K562 (cell line): ENCODE results near the gene LIMS2. TPM values are rescaled to one million over a fixed set of nuclear protein-coding genes. Genes with fewer than 3 reads are reported as not detected.

Experiments
- ADNP ChIP-seq: fragments of 200-800 bp; sonication (Bioruptor generic); IDR thresholded peaks from 2 replicates; pipeline ENCODE4 v1.6.1; 2016; ENCODE audit warnings: missing genetic modification characterization, missing compliant biosample characterization
- BRCA1 ChIP-seq, 2 experiments: fragments of 450-650 bp in 1 of 2; sonication (generic) in 1 of 2; formaldehyde crosslinking in 1 of 2; IDR thresholded peaks; 2 replicates each; pipeline versions ENCODE4 v1.5.0 to v1.6.1; 2017 to 2020; ENCODE audit warnings: mild to moderate bottlenecking in 1 of 2, missing genetic modification reagents in 1 of 2
- CBFA2T3 ChIP-seq: fragments of 450-650 bp; IDR thresholded peaks from 2 replicates; pipeline ENCODE4 v1.6.1; 2017
- FIP1L1 ChIP-seq: fragments of 200-400 bp; formaldehyde crosslinking; IDR thresholded peaks from 2 replicates; pipeline ENCODE4 v1.6.1; 2018; ENCODE audit warnings: mild to moderate bottlenecking, low read depth, low read length; ENCODE audit not compliant: poor library complexity, severe bottlenecking
- FOXM1 ChIP-seq, 2 experiments: fragments of 450-650 bp in 1 of 2; sonication (generic) in 1 of 2; formaldehyde crosslinking in 1 of 2; IDR thresholded peaks; 2 replicates each; pipeline versions ENCODE4 v1.6.1 to v1.9.0; 2017 to 2022; ENCODE audit warnings: low read depth in 2 of 2, mild to moderate bottlenecking in 2 of 2, missing genetic modification reagents in 1 of 2, moderate library complexity in 1 of 2
- HOXB6 ChIP-seq: fragments of 250-450 bp; sonication (Bioruptor Pico); IDR thresholded peaks from 2 replicates; pipeline ENCODE4 v1.5.1; 2022; ENCODE audit warnings: mild to moderate bottlenecking, borderline replicate concordance
- KAT8 ChIP-seq: fragments of 450-650 bp; IDR thresholded peaks from 2 replicates; pipeline ENCODE4 v1.6.1; 2016; ENCODE audit warnings: low read depth, mild to moderate bottlenecking
- MCM5 ChIP-seq: fragments of 450-650 bp; IDR thresholded peaks from 2 replicates; pipeline ENCODE4 v1.6.1; 2016; ENCODE audit warnings: low read depth
- MYC ChIP-seq, 2 experiments: fragments of 250-450 bp in 1 of 2; sonication (Bioruptor Pico) in 1 of 2; IDR thresholded peaks; 2 replicates each; pipeline versions ENCODE4 v1.5.1 to v1.6.1; 2012 to 2021; ENCODE audit warnings: low read depth in 2 of 2, borderline replicate concordance in 1 of 2, improper control_type of control experiment in 1 of 2, low read length in 1 of 2, mild to moderate bottlenecking in 1 of 2, moderate library complexity in 1 of 2
- NUFIP1 ChIP-seq: fragments of 450-650 bp; IDR thresholded peaks from 2 replicates; pipeline ENCODE4 v1.6.1; 2018; ENCODE audit not compliant: partially characterized antibody
- PTRF ChIP-seq: fragments of 450-650 bp; IDR thresholded peaks from 2 replicates; pipeline ENCODE4 v1.6.1; 2016; ENCODE audit warnings: mild to moderate bottlenecking, missing genetic modification characterization, missing compliant biosample characterization
- RAD21 ChIP-seq, 2 experiments: fragments of 250-450 bp in 1 of 2; fragments of 450-650 bp in 1 of 2; sonication (Bioruptor Pico) in 1 of 2; formaldehyde crosslinking in 1 of 2; IDR thresholded peaks in 1 of 2; conservative IDR thresholded peaks in 1 of 2; 2 replicates each; pipeline versions ENCODE4 v1.4.0 to v1.8.0; 2020 to 2022; ENCODE audit warnings: mild to moderate bottlenecking in 2 of 2, moderate library complexity in 1 of 2
- SAFB2 ChIP-seq: fragments of 200-400 bp; formaldehyde crosslinking; IDR thresholded peaks from 2 replicates; pipeline ENCODE4 v1.6.1; 2018; ENCODE audit warnings: borderline replicate concordance, low read length, low read depth, moderate library complexity; ENCODE audit not compliant: severe bottlenecking
- SRSF9 ChIP-seq: fragments of 200-400 bp; formaldehyde crosslinking; IDR thresholded peaks from 2 replicates; pipeline ENCODE4 v1.6.1; 2017; ENCODE audit warnings: low read depth, low read length, borderline replicate concordance
- TAF9B ChIP-seq: fragments of 450-650 bp; IDR thresholded peaks from 2 replicates; pipeline ENCODE4 v1.6.1; 2018; ENCODE audit warnings: mild to moderate bottlenecking; ENCODE audit not compliant: partially characterized antibody
- TCF7 ChIP-seq: sonication (generic); IDR thresholded peaks from 2 replicates; pipeline ENCODE4 v1.6.1; 2016; ENCODE audit warnings: antibody characterized with exemption, borderline replicate concordance
- TEAD1 ChIP-seq, 2 experiments: fragments of 450-650 bp in 1 of 2; sonication (generic) in 1 of 2; formaldehyde crosslinking; IDR thresholded peaks; 2 replicates each; pipeline versions ENCODE4 v1.4.0 to v1.8.0; 2020 to 2022; ENCODE audit warnings: mild to moderate bottlenecking in 2 of 2, missing genetic modification reagents in 1 of 2
- TRIM25 ChIP-seq: fragments of 450-650 bp; IDR thresholded peaks from 2 replicates; pipeline ENCODE4 v1.7.0; 2016; ENCODE audit warnings: borderline replicate concordance
- U2AF2 ChIP-seq: fragments of 200-400 bp; formaldehyde crosslinking; optimal IDR thresholded peaks from 2 replicates; pipeline ENCODE3; 2017; ENCODE audit warnings: low read depth, mild to moderate bottlenecking, low read length
- ZBTB49 ChIP-seq: sonication (generic); formaldehyde crosslinking; IDR thresholded peaks from 2 replicates; pipeline ENCODE4 v1.8.0; 2022; ENCODE audit warnings: missing genetic modification reagents, mild to moderate bottlenecking, borderline replicate concordance
- ZKSCAN3 ChIP-seq: fragments of 250-450 bp; sonication (Bioruptor Pico); IDR thresholded peaks from 2 replicates; pipeline ENCODE4 v1.4.0; 2020
- ZNF347 ChIP-seq: fragments of 450-650 bp; formaldehyde crosslinking; IDR thresholded peaks from 2 replicates; pipeline ENCODE4 v1.4.0; 2020; ENCODE audit warnings: low read depth, mild to moderate bottlenecking, moderate library complexity
- ZNF76 ChIP-seq: fragments of 250-450 bp; sonication (Bioruptor Pico); IDR thresholded peaks from 2 replicates; pipeline ENCODE4 v1.4.0; 2020; ENCODE audit warnings: mild to moderate bottlenecking, moderate library complexity, borderline replicate concordance
- polyA plus RNA-seq, 8 experiments: library from polyadenylated mRNA; depleted of rRNA in 4 of 8; stranded (reverse) in 5 of 8; unstranded in 3 of 8; fragments of >200 nt; fragmentation: Nextera tagmentation in 2 of 8; fragmentation: Illumina TruSeq in 1 of 8; extraction: Ambion mirVana in 2 of 8; extraction: Trizol in 1 of 8; gene quantifications; 2 replicates each; pipeline versions ENCODE4 v1.2.1 to v1.2.3, GENCODE V29; 2011 to 2014; ENCODE audit warnings: inconsistent platforms in 1 of 8, missing spikeins in 1 of 8
- total RNA-seq, 7 experiments: library from RNA; depleted of rRNA in 6 of 7; stranded (reverse); fragments of >200 nt in 6 of 7; fragmentation: Illumina TruSeq in 2 of 7; extraction: Trizol in 2 of 7; gene quantifications; 2 replicates each; pipeline versions ENCODE4 v1.2.1 to v1.2.3, GENCODE V29; 2011 to 2021; ENCODE audit warnings: low replicate concordance in 1 of 7
- TF ChIP-seq, protein P1 (sequence below): fragments of 250-450 bp; sonication (Bioruptor Pico); IDR thresholded peaks from 2 replicates; pipeline ENCODE4 v1.8.0; 2022; ENCODE audit warnings: moderate library complexity, mild to moderate bottlenecking, inconsistent platforms

The LIMS2 gene
- total and polyA plus RNA-seq, 9 of the 15 experiments (the other 6 are each of a cell fraction or from before 2014, with no cell fraction given): 0.04 to 0.22 TPM; not detected in 7

DNA sequence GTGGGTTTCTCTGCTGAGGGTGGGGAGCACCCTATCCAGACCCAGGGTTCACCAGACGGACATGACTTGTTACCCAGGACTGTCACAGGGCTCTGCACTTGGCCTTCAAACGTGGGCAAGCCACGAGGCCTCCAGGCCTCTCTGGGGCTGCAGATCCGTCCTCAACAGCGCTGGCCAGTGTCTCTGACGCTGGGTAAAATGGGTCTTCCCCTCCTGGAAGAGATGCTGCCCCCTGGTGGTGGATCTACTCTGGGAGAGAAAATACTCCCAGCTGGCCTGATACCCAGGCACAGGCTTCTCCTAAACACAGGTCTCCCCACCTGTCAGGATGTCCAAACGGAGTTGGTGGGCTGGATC, 25.7 kb downstream of the LIMS2 start (continued):
- TF ChIP-seq, protein P1, sequence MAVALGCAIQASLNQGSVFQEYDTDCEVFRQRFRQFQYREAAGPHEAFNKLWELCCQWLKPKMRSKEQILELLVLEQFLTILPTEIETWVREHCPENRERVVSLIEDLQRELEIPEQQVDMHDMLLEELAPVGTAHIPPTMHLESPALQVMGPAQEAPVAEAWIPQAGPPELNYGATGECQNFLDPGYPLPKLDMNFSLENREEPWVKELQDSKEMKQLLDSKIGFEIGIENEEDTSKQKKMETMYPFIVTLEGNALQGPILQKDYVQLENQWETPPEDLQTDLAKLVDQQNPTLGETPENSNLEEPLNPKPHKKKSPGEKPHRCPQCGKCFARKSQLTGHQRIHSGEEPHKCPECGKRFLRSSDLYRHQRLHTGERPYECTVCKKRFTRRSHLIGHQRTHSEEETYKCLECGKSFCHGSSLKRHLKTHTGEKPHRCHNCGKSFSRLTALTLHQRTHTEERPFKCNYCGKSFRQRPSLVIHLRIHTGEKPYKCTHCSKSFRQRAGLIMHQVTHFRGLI (CRISPR knock-in tag): no peak
- TF ChIP-seq TAF9B: no peak
- TF ChIP-seq NUFIP1: no peak
- no peak for TF ChIP-seq CBFA2T3
- no peak for TF ChIP-seq SRSF9
- no peak for TF ChIP-seq U2AF2
- no peak for TF ChIP-seq SAFB2
- TF ChIP-seq ZNF347 (CRISPR knock-in tag): no peak
- TF ChIP-seq MCM5: no peak
- no peak for TF ChIP-seq PTRF (tag)
- TF ChIP-seq KAT8: no peak
- no peak for TF ChIP-seq MYC (IDR thresholded peaks at IDR 0.05; ENCODE audit: low read depth, low read length)
- TF ChIP-seq MYC (CRISPR knock-in tag; IDR thresholded peaks at IDR 0.05; ENCODE audit: borderline replicate concordance, low read depth): no peak
- TF ChIP-seq RAD21 (CRISPR knock-in tag; conservative IDR thresholded peaks at IDR 0.05 in 1 of 2, IDR thresholded peaks at IDR 0.05 in 1 of 2): peak; percentile 57 to 86
- no peak for TF ChIP-seq HOXB6 (CRISPR knock-in tag)
- no peak for TF ChIP-seq TCF7
- no peak for TF ChIP-seq ZKSCAN3 (CRISPR knock-in tag)
- TF ChIP-seq FIP1L1: no peak
- no peak for TF ChIP-seq BRCA1 (IDR thresholded peaks at IDR 0.05)
- no peak for TF ChIP-seq BRCA1 (CRISPR knock-in tag; IDR thresholded peaks at IDR 0.05)
- TF ChIP-seq TRIM25: no peak
- no peak for TF ChIP-seq TEAD1 (CRISPR knock-in tag; IDR thresholded peaks at IDR 0.05)
- TF ChIP-seq ZNF76 (CRISPR knock-in tag): no peak
- TF ChIP-seq ADNP (tag): no peak
- no peak for TF ChIP-seq FOXM1 (IDR thresholded peaks at IDR 0.05; ENCODE audit: low read depth)
- no peak for TF ChIP-seq FOXM1 (CRISPR knock-in tag; IDR thresholded peaks at IDR 0.05; ENCODE audit: low read depth)
- TF ChIP-seq ZBTB49 (CRISPR knock-in tag): no peak
